ENCODE results near the gene ATP10A. TPM values are rescaled to one million over a fixed set of nuclear protein-coding genes. Genes with fewer than 3 reads are reported as not detected.

ATP10A gene
- total and polyA plus RNA-seq, 9 of the 15 experiments (the other 6 are each of a cell fraction or from before 2014, with no cell fraction given): 0.09 TPM; not detected in 8

DNA sequence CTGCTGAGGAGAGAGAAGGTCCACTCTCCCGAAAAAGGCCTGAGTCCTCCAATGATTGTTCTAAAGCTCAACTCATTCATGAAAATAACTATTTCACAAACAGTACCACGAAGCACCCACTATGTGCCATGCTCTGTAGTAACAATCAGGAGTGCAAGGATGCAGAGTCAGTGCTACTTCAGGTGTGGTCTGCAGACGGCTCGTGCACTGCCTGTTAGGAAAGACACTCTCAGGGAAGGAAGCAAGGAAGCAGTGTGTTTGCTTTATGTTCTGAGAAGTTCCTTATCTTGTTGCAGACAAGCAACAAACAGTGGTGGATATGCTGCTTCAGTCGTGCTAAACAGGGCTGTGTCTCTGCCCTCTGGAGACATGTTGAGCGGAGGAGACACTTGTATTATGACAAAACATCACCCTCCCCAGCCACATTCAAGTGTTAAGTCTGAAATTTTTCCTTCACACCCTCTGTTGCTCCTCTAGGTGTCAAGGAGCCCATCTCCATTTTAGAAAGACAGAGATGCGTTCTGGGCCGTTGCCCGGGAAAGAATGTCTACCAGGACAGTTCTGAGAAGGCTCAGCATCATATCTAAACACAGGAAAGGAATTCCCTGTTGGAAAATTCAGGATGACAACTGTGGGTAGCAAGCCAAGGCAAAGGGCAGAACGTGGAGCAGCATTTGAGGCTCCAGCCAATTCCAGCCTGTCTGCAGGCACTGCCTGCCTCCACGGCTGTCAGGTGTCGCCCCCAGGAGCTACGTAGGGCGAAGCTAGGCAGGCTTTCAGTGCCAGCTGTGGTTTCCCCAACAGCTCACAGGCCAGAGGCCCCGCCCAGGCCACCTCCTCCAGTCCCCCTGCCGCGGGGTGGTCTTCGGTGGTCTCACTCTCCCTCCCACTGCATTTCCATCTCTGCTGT, 13.4 kb upstream of the ATP10A start:
- Histone ChIP-seq H3K4me1 (replicated peaks in 1 of 2; ENCODE audit: control insufficient read depth in 2 of 2, insufficient read depth in 2 of 2, low read length in 2 of 2) (no peaks in the 10 kb centered on the region), H3K36me3 (ENCODE audit: control insufficient read depth, insufficient read depth, low read length) (no peaks in the 10 kb centered on the region), H3K9me3 (replicated peaks; ENCODE audit: control insufficient read depth, insufficient read depth, low read depth, low read length) (no peaks in the 10 kb centered on the region), H4K20me1 (replicated peaks; ENCODE audit: control insufficient read depth, insufficient read depth, low read length) (no peaks in the 10 kb centered on the region), H3K9me1 (ENCODE audit: control insufficient read depth, insufficient read depth, low read length) (no peaks in the 10 kb centered on the region), H3K4me2 (ENCODE audit: insufficient read depth, low read length) (no peak overlapping the region; the same call in 1 of the 2 replicates), H3K27ac (ENCODE audit: extremely low read depth, low read depth, low read length) (no peak overlapping the region), H3K9ac (ENCODE audit: insufficient read depth in 1 of 2, low read depth in 2 of 2, low read length in 2 of 2) (no peak overlapping the region), H3K27me3 (ENCODE audit: control insufficient read depth in 2 of 2, insufficient read depth in 2 of 2, low read length in 2 of 2) (no peaks in the 10 kb centered on the region), H3K4me3 (no peak overlapping the region), H2AFZ (ENCODE audit: low read depth, low read length) (no peak overlapping the region), H3K79me2 (ENCODE audit: control insufficient read depth, insufficient read depth, low read length) (no peaks in the 10 kb centered on the region)
- 2% methylated on average over 18 of the region's 18 CpGs for WGBS (ENCODE audit: insufficient coverage, low coverage, missing lambda C conversion rate)
- ChIA-PET CTCF (ENCODE audit: low intra/inter-chr PET ratio) (no interaction called here), POLR2A (interaction anchor here (0.6 kb wide), 1 partner anchor 1062 kb away, joined by 3 read pairs; no protein-coding TSS in a partner anchor)
- in situ Hi-C loops (cut with MboI): no loop called here
- DNase-seq (ENCODE audit: extremely low read depth in 1 of 4, low spot score in 3 of 4) (no peak), FAIRE-seq (no peak), ATAC-seq (no peak)
- no TSS peak for BruUV-seq (replicated peaks)
- intact Hi-C loops (cut with micrococcal nuclease): no loop called here
- TF ChIP-seq MCM2 (IDR thresholded peaks at IDR 0.05; ENCODE audit: low read depth) (no peak), U2AF2 (optimal IDR thresholded peaks at IDR 0.05; ENCODE audit: low read depth, low read length) (no peak), BHLHE40 (IDR thresholded peaks at IDR 0.05; ENCODE audit: low read length) (no peak), ZNF431 (CRISPR knock-in tag; IDR thresholded peaks at IDR 0.05) (no peak), ZNF347 (CRISPR knock-in tag; IDR thresholded peaks at IDR 0.05; ENCODE audit: low read depth) (no peak), TOE1 (IDR thresholded peaks at IDR 0.05; ENCODE audit: borderline replicate concordance) (no peak), TOE1 (CRISPR knock-in tag; IDR thresholded peaks at IDR 0.05; ENCODE audit: borderline replicate concordance, low read depth) (no peak), ZNF41 (CRISPR knock-in tag; conservative IDR thresholded peaks at IDR 0.05) (no peak), RAD51 (IDR thresholded peaks at IDR 0.05; ENCODE audit: borderline replicate concordance, low read depth) (no peak)
- TF ChIP-seq, protein P1, sequence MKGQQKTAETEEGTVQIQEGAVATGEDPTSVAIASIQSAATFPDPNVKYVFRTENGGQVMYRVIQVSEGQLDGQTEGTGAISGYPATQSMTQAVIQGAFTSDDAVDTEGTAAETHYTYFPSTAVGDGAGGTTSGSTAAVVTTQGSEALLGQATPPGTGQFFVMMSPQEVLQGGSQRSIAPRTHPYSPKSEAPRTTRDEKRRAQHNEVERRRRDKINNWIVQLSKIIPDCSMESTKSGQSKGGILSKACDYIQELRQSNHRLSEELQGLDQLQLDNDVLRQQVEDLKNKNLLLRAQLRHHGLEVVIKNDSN (CRISPR knock-in tag; IDR thresholded peaks at IDR 0.05): no peak
- TF ChIP-seq, protein P2, sequence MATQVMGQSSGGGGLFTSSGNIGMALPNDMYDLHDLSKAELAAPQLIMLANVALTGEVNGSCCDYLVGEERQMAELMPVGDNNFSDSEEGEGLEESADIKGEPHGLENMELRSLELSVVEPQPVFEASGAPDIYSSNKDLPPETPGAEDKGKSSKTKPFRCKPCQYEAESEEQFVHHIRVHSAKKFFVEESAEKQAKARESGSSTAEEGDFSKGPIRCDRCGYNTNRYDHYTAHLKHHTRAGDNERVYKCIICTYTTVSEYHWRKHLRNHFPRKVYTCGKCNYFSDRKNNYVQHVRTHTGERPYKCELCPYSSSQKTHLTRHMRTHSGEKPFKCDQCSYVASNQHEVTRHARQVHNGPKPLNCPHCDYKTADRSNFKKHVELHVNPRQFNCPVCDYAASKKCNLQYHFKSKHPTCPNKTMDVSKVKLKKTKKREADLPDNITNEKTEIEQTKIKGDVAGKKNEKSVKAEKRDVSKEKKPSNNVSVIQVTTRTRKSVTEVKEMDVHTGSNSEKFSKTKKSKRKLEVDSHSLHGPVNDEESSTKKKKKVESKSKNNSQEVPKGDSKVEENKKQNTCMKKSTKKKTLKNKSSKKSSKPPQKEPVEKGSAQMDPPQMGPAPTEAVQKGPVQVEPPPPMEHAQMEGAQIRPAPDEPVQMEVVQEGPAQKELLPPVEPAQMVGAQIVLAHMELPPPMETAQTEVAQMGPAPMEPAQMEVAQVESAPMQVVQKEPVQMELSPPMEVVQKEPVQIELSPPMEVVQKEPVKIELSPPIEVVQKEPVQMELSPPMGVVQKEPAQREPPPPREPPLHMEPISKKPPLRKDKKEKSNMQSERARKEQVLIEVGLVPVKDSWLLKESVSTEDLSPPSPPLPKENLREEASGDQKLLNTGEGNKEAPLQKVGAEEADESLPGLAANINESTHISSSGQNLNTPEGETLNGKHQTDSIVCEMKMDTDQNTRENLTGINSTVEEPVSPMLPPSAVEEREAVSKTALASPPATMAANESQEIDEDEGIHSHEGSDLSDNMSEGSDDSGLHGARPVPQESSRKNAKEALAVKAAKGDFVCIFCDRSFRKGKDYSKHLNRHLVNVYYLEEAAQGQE (IDR thresholded peaks at IDR 0.05; ENCODE audit: borderline replicate concordance): no peak
- TF ChIP-seq, protein P2 (CRISPR knock-in tag; IDR thresholded peaks at IDR 0.05; ENCODE audit: low read depth): no peak
